Muscle of arm (tissue), 14 donors: ENCODE results near the gene RMND1. TPM values are rescaled to one million over a fixed set of nuclear protein-coding genes. Genes with fewer than 3 reads are reported as not detected.

Source experiments
- DNase-seq: peaks from one replicate; pipeline ENCODE4 v3.0.0-alpha.2; 2013
- long read RNA-seq, 11 donors: transcript quantifications; one replicate each; lab custom pipeline, GENCODE V29; 2026
- polyA plus RNA-seq, 12 donors: library from polyadenylated mRNA; unstranded; fragments of 120-200 nt; gene quantifications; one replicate each; pipeline ENCODE4 v1.2.1, GENCODE V29; 2013; ENCODE audit not compliant: insufficient read length in 12 of 12

RMND1 gene, protein sequence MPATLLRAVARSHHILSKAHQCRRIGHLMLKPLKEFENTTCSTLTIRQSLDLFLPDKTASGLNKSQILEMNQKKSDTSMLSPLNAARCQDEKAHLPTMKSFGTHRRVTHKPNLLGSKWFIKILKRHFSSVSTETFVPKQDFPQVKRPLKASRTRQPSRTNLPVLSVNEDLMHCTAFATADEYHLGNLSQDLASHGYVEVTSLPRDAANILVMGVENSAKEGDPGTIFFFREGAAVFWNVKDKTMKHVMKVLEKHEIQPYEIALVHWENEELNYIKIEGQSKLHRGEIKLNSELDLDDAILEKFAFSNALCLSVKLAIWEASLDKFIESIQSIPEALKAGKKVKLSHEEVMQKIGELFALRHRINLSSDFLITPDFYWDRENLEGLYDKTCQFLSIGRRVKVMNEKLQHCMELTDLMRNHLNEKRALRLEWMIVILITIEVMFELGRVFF
- polyA plus RNA-seq = 10 to 100 TPM in 11 of 12 donors, not detected in 1; 18.6 to 26.8 (median 21.7) TPM
- long read RNA-seq, donor 1, transcript RMND1-207 (2 exons, 915 nt) = minor isoform, 5 of 19 reads
- long read RNA-seq, donor 1, transcript RMND1-203 (12 exons, 2,003 nt) = major isoform, 6 of 19 reads
- long read RNA-seq, donor 1, partial matches to known transcripts = 7 of 19 reads
- long read RNA-seq, donor 1, other reads (novel, unspliced or antisense) = 0 of 19 reads
- long read RNA-seq, donor 2, transcript RMND1-203 (12 exons, 2,003 nt) = major isoform, 5 of 23 reads
- long read RNA-seq, donor 2, partial matches to known transcripts = 14 of 23 reads
- long read RNA-seq, donor 2, other reads (novel, unspliced or antisense) = 0 of 23 reads
- long read RNA-seq, donor 3, partial matches to known transcripts = 0 of 1 reads
- long read RNA-seq, donor 3, other reads (novel, unspliced or antisense) = 0 of 1 reads
- long read RNA-seq, donor 4, partial matches to known transcripts = 6 of 11 reads
- long read RNA-seq, donor 4, other reads (novel, unspliced or antisense) = 0 of 11 reads
- long read RNA-seq, donor 5, transcript RMND1-203 (12 exons, 2,003 nt) = major isoform, 7 of 21 reads
- long read RNA-seq, donor 5, partial matches to known transcripts = 9 of 21 reads
- long read RNA-seq, donor 5, other reads (novel, unspliced or antisense) = 0 of 21 reads
- long read RNA-seq, donor 6, partial matches to known transcripts = 0 of 6 reads
- long read RNA-seq, donor 6, other reads (novel, unspliced or antisense) = 0 of 6 reads
- long read RNA-seq, donor 7, partial matches to known transcripts = 0 of 3 reads
- long read RNA-seq, donor 7, other reads (novel, unspliced or antisense) = 0 of 3 reads
- long read RNA-seq, donor 8, transcript RMND1-203 (12 exons, 2,003 nt) = major isoform, 7 of 12 reads
- long read RNA-seq, donor 8, partial matches to known transcripts = 0 of 12 reads
- long read RNA-seq, donor 8, other reads (novel, unspliced or antisense) = 0 of 12 reads
- long read RNA-seq, donor 9, partial matches to known transcripts = 0 of 3 reads
- long read RNA-seq, donor 9, other reads (novel, unspliced or antisense) = 0 of 3 reads
- long read RNA-seq, donor 10, partial matches to known transcripts = 12 of 17 reads
- long read RNA-seq, donor 10, other reads (novel, unspliced or antisense) = 0 of 17 reads
- long read RNA-seq, donor 11, transcript RMND1-203 (12 exons, 2,003 nt) = major isoform, 5 of 6 reads
- long read RNA-seq, donor 11, partial matches to known transcripts = 0 of 6 reads
- long read RNA-seq, donor 11, other reads (novel, unspliced or antisense) = 0 of 6 reads

DNA sequence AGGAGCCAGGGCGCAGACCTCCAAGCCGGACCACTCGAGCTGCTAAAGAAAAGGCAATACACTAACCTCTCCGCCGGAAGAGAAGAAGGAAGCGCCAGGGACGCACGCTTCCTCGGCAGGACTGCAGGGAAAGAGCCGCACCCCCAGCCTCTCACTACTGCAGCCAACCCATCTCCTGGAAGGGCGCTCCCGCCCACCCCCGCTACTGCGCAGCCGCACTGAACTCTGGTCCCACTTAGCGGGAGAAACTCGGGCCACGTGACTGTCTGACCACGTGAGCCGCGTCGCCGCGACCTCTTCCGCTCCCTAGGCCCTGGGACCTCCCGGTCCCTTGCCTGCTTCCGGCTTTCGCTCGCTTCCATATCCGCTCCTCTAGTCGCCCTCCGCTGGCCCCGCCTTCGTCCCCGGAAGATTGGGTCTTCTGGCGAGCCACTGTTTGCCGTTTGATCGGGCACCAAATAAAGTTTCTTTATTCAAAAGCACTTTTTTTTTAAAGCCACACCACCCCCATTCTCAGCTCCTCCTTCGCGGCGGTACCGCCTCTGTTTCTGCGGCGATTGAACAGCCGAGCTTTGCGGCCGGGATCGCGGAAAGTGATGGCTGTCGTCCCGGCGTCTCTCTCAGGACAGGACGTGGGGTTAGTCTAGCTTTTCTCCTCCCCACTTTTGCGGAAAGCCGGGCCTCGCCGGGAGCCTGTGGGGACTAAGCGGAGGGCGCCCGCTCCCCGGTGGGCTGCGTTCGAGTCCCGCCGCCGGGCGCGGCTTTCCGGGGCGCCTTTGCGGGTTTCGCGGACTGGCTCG, at the start of gene RMND1:
Gene RMND1, minus strand, starts transcription at position 177 of the 800 bp plus-strand sequence. CDS start 6,315 bp downstream, outside the sequence.
- peak; percentile 100 for DNase-seq

DNA sequence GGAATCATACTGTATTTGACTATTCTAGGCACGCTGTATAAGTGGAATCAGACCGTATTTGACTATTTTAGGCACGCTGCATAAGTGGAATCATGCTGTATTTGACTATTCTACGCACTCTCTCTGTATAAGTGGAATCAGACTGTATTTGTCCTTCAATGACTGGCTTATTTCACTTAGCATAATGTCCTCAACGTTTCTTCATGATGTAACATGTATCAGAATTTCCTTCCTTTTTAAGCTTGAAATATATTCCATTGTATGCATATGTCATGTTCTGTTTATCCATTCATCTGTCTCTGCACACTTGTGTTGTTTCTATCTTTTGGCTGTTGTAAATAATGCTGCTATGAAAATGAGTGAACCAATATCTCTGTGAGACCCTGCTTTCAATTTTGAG, 47.6 kb upstream of the RMND1 start:
- no peak for DNase-seq

DNA sequence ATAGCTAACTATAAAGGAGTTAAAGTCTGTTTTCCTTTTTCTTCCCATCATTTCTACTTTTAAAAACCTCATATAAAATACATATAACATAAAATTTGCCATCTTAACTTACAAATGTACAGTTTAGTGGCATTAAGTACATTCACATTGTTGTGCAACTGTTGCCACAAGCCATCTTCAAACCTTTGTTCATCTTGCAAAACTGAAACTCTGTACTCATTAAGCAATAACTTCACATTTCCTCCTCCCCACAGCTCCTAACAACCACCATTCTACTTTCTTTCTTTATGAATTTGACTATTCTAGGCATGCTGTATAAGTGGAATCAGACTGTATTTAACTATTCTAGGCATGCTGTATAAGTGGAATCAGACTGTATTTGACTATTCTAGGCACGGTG, 46.4 kb upstream of the RMND1 start:
- no peak for DNase-seq

DNA sequence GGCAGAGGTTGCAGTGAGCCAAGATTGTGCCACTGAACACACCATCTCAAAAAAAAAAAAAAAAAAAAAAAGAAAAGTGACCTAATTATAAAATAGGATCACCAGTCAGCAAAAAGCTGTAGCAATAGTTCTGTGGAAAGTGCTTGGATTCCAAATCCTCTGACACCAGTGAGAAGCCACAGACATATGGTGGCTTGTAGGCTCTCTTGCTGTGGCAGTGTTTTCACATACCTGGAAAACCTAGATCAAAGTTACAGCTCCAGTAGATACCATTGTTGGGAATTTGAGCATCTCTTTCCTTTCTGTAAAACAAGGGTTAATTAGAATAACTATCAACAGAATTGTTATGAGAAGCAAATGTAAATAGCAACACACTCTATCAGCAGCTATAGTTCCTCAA, 46.0 kb upstream of the RMND1 start:
- no peak for DNase-seq

DNA sequence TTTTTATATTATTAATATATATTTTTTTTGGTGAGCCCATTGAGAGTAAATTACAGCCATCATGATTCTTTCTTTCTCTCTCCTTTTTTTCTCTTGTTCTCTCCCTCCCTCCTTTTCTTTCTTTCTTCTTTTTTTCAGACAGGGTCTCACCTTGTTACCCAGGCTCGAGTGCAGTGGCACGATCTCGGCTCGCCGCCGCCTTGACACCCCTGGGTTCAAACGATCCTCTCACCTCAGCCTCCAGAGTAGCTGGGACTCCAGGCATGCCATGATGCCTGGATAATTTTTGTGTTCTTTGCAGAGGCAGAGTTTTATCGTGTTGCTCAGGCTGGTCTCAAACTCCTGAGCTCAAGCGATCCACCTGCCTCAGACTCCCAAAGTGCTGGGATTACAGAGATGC, 43.5 kb upstream of the RMND1 start:
- DNase-seq = no peak

DNA sequence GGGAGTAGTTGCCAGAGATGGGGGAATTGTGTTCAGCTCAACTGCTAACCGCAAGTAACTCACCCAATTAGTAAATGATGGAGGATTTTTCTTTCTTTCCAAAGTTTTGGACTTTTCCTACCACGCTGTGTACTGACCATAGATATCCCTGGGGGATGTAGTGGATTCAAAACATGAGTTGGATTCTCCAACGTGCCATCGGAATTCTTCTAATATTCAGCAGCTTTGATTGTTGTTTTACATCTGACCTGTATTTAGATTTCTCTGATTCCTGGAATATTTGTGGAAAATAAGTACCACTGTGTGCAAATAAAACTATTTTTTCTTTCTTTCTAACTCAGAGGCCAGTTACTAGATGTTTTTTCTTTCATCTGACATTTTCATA, 43.0 kb upstream of the RMND1 start:
- DNase-seq = no peak

DNA sequence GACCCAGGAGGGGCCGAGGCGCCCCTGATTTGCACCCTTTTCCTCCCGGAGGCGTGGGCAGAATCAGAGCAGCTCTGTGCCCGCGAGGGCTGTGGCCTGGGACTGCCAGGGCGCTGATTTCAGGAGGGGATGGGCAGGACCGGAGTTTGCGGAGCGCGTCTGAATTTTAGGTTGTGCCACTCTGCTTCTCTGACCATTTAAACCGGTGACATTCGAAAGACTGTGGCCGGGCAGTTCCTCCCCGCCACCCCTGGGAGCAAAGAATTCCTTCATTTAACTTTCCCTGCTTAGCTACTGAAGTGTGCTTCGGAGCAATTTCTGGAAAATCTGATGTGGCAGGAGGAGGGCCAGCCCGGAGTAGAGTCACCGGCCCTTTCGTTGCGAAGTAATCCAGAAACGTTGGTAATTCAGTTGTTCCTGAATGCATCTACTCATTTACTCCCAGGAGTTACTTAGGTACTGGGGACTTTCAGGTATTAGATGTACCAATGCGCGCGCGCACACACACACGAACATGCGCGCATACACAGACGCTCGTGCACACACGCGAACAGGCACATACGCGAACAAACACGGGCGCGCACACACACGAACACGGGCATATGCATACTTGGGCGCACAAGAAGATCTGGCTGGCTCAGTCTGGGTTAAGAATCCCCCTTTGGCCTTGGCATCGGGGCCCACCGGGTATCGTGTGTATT, 42.5 kb upstream of the RMND1 start:
- DNase-seq = peak; percentile 44

DNA sequence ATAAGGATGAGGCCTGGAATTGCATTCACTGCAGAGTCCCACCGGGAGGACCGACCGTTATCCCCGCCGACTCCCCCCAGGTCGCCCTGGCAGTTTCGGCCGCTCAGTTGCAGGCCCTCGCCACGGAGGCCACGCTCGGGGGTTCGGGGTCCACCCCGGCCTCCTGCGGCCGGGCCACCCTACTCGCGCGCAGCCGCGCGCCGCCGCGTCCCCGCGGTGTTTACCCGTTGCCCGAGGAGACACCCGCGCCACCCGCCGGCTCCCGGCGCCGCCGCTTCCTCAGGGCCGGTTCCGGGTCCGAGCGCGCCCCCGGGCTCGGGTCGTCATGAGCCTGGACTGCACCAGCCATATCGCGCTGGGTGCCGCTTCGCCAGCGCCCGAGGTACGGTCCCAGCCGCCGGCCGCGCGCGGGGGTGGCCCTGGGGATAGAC, 41.9 kb upstream of the RMND1 start, which contains the start of gene CCDC170:
Gene CCDC170, plus strand, starts transcription at position 214 of the 431 bp plus-strand sequence. Its CDS starts 112 bp downstream, at position 326.
- peak; percentile 26 for DNase-seq

DNA sequence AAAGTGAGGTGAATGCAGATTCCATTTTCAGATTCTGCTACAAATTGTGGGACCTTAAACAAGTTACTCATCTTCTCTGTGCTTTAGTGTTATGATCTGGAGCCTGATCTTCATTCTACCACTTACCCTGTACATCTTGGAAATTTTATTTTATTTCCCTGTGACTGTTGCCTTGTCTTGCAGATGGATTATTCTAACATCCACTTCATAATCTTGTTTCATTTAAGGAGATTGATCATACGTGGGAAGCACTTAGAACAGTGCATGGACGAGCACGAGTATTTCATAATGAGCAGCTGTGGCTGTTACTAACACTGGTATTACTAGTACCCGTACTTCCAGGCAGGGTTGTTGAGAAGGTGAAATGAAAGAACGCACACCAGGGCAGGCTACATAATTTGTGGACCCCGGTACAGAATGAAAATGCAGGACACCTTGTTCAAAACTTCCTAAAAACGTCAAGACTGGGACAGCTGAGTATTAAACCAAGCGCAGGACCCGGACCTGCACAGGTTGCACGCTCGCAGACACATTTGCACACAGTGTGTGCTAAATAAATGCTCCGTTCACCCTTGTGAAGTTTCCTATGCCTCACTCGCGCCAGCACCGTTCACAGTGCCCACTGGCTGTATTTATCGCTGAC, 41.4 kb upstream of the RMND1 start:
- DNase-seq = no peak

DNA sequence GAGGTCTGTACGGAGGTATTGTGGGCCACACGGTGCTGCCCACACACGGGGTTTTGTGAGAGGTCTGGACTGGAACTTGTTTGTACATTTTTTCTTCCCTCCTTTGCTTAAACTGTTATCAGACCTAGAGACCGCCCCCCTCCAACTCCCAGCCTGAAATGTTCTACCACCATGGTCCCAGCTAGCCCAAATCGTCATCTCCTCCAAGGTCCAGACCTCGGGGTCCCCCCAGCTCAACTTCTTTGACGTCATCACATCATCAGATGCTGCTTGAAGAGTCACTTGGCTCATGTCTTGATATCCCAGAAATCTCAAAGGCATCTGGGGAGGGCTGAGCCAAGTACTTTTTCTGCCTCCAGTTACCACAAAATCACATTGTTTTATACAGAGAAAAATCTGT, 39.1 kb upstream of the RMND1 start:
- DNase-seq = no peak

DNA sequence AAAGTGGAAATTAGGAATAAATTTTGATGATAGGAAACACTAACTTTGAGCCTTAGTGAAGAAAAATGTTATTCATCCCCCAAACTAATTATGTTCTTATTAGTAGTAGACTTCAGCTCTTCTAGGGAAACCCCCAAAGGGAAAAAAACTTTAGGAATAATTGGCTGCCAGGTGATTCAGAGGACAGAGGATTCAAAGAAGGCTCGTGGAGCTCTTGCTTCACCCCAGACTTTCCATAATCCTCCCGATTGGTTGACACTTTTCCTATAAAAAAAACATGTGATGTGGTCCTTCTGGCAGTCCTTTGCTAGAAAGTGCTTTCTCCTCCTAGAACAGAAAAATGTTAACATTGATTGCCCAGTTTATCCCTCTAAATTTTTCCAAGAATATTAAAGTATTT, 36.3 kb upstream of the RMND1 start:
- no peak for DNase-seq

DNA sequence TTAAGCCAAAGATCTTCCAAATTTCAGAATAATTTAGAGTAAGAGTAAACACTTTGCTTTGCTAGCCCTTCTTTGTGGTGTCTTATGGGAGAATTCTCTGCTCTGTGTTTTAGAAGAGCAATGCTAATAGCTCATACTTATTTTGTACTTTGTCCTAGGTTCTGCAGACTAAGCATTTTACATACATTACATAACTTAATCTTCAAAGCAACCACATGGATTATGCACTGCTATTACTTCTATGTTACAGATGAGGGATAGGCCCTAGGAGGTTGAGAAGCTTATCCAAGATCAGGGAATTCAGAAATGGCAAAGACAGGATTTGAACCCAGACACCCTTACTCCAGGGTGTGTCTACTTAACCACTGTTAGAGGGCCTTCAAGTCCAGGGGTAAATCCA, 32.1 kb upstream of the RMND1 start:
- DNase-seq = no peak

DNA sequence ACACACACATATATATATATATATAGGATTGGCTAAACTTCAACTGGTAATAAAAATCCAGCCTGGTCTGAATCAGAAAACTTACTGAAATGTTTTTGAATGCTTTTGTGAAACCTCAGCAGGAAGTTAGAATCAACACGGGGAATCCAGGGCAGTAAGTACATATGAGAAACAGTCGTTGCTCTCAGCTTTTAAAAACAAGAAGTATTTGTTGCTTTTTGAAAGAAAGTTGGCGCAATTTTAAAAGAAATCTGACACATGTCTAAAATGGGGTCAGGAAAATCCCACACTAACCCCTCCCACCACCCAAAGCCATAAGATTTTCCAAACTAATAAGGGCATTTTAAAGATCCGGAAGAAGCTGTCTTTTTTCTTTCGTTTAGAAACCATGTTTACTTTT, 30.4 kb upstream of the RMND1 start:
- DNase-seq = no peak

DNA sequence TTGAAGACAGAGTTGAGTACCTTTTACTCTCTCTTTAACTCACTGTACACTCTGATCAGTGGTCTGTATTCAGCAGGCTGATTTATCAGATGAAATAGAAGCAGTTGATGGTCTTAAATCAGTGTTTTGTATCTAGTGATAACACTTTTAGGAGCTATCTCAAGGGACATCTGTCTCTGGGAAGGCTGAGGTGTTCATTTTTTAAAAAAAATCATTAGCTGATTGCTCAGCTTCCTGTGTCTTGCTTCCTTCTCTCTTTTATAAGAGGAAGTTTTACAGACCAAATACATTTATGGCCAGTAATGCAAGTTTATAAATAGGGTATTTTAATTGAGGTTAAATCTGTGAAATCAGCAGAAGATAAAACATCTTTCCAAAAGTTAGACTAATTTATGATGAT, 29.9 kb upstream of the RMND1 start:
- DNase-seq = no peak

DNA sequence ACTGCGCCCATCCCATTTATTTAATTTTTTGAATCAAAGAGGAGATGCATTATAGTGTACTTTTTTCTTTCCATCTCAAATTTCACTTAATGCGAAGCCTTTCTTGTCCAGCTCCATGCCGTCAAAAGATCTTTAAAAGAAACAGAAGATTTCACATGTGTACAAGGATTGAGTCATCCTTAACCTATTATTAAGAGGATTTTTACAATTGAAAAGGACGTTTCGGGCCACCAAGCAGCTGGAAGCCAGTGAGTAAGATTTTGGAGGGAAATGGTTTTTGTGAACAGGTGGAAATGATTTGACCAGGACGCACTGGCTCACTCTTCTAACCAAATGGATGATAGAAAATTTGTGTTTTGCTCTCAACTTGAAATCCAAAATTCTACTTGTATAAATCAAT, 26.7 kb upstream of the RMND1 start:
- DNase-seq = no peak

DNA sequence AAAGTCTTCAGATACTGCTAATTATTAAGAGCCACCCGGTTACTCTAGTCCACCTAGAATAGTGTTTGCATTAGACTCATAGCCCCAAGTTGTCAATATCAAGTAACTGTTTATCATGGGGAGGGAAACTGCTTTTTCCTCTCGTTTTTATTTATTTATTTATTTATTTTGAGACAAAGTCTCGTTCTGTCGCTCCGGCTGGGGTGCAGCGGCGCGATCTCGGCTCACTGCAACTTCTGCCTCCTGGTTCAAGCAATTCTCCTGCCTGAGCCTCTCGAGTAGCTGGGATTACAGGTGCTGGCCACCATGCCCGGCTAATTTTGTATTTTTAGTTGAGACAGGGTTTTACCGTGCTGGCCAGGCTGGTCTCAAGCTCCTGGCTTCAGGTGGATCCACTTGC, 25.8 kb upstream of the RMND1 start:
- DNase-seq = no peak

DNA sequence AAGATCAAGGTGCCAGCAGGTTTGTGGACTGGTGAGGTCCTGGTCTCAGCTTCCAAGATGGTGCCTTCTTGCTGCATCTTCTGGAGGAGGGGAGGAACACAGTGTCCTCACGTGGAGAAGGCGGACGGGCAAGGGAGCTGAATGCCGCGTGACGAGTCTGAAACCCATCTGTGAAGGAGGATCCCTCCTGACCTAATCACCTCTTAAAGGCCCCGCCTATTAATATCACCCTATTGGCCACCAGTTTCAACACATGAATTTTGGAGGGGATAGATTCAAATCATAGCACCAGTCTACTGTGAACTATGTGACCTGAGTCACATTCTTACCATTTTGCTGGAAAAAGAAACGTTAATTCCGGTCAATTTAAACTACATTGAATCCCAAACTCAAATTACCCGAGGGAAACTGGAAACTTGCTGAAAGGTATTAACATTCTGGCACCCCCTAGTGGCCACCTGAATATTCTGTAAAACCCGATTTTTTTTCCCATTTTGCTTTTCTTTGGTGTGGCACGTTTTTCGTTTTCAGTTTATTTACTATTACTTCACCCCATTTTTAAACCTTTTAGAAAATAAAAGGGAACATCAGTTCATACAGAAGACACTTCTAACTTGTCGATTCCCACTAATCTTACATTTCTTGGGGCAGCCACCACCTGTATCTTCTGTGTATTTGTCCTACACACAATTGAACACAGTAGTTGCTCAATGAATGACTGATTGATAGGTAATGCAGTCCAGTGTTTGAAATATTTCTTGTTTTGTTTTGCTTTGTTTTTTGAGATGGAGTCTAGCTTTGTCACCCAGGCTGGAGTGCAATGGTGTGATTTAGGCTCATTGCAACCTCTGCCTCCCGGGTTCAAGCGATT, 24.0 kb upstream of the RMND1 start:
- DNase-seq = peak; percentile 53

DNA sequence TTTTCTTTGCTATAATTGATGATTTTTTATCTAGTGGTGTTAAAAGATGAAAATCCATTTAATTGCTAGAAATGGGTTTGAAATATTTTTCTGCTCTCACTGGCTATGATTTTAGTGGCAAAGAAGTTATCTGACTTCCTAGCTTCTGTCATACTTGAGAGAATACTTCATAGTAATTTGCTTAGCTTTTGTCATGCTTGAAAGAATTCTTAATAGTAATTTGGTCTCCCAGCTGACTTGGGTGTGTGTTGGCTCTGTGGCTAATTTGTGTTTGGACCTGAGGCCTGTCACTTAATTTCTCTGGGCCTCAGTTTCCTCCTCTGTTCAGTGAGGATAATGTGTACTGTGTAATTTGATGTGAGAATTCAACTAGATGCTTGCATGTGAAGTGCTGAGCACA, 12.8 kb upstream of the RMND1 start:
- DNase-seq = no peak
